Measurements from ENCODE around the gene TEP1.

The TEP1 gene

DNA sequence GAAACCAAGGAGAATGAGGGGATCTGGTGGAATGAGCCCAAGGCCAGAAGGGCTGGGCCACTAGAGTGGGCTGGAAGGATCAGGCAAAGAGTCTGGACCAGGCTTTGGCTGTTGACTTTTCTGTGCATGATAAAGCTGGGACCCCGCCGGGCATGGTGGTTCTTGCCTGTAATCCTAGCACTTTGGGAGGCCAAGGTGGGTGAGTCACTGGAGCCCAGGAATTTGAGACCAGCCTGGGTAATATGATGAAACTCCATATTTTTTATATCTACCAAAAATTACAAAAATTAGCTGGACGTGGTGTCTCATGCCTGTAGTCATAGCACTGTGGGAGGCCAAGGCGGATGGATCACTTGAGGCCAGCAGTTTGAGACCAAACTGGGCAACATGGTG is 23.1 kb upstream of the TEP1 start:
- no peak overlapping the region for H2BK15ac ChIP-seq (ENCODE audit: low read length)
- H3K14ac ChIP-seq (ENCODE audit: low read length), result no peak overlapping the region
- no peak overlapping the region for H2BK5ac ChIP-seq (ENCODE audit: low read length)
- no peaks in the 10 kb centered on the region for H3K79me1 ChIP-seq (ENCODE audit: low read depth, low read length)
- no peaks in the 10 kb centered on the region for H3K9me3 ChIP-seq (replicated peaks in 1 of 2; ENCODE audit: control insufficient read depth in 2 of 2, insufficient read depth in 1 of 2, low read depth in 1 of 2, low read length in 2 of 2)
- H3K4me3 ChIP-seq (ENCODE audit: low read length in 2 of 2), result no peak overlapping the region
- no peak overlapping the region for H3K18ac ChIP-seq (ENCODE audit: low read length)
- H3K4ac ChIP-seq (ENCODE audit: low read length), result no peak overlapping the region
- H2AK5ac ChIP-seq (ENCODE audit: low read depth, low read length), result no peak overlapping the region
- no peak overlapping the region for H3K23ac ChIP-seq (ENCODE audit: low read depth, low read length, poor library complexity)
- DNase-seq (ENCODE audit: low spot score), result no peak
- H3K4me1 ChIP-seq (ENCODE audit: control insufficient read depth in 2 of 2, insufficient read depth in 1 of 2, low read depth in 1 of 2, low read length in 2 of 2), result no peaks in the 10 kb centered on the region
- H3K9ac ChIP-seq (ENCODE audit: low read depth, low read length, poor library complexity), result no peak overlapping the region
- H2BK12ac ChIP-seq (ENCODE audit: low read length), result no peak overlapping the region
- H3K27me3 ChIP-seq (ENCODE audit: control insufficient read depth in 3 of 3, insufficient read depth in 3 of 3, low read depth in 1 of 3, low read length in 3 of 3), result peaks cover 0 to 50% (median 10%) of the 10 kb centered on the region in 3 experiments
- H3K36me3 ChIP-seq (replicated peaks in 1 of 2; ENCODE audit: control insufficient read depth in 2 of 2, insufficient read depth in 2 of 2, low read length in 2 of 2), result no peaks in the 10 kb centered on the region
- no peak overlapping the region for H3K4me2 ChIP-seq (ENCODE audit: insufficient read depth, low read length, poor library complexity, severe bottlenecking)
- H4K8ac ChIP-seq (ENCODE audit: low read depth, low read length), result no peak overlapping the region
- H3K27ac ChIP-seq (replicated peaks; ENCODE audit: low read length), result no peak overlapping the region
- no peak overlapping the region for H4K91ac ChIP-seq (ENCODE audit: low read depth, low read length, poor library complexity)
- WGBS, 2 donors (ENCODE audit: extremely low coverage in 2 of 2, insufficient read length in 2 of 2, insufficient replicate concordance in 1 of 2), result no CpG with 5 or more reads among the region's 4 CpGs
- H2AFZ ChIP-seq (ENCODE audit: low read length), result no peak overlapping the region
- H2BK120ac ChIP-seq (ENCODE audit: low read depth, low read length), result no peak overlapping the region

DNA sequence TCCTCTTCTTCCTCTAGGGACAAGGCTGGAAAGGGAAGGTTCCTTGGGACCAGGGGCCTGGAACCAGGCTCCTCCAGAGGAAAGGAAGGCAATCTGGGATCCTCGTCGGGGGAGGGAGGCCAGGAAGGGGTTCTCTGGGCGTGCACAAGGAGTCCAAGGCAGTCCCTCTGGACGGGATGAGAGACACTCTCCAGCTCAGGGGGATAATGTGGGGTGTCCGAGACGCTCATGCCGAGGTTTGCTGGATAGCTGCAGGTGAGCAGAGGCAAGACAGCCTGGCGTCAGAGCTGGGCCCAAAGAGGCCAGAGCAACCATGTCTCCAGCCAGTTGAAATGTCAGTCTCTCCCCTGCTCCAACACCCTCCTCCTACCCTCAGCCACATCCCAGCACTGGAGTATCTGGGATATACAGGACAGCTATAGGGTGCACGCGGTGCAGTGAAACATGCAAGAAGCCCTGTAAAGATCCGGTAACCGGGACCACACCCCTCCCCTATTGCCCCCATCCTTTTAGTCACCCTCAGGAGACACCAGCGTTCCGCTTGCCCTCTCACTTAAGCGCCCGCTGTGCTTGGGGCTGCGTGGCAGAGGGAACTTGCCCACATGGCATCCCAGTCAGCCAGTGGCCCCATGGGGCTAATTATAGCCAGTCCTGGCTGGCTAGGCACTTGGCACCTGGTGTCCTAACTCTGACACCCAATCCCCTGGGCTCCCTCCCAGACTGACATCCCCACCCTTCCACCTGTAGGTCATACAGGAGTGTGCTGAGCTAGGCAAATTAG is 22.5 kb upstream of the TEP1 start, which contains the start of gene KLHL33:
Gene KLHL33, minus strand, starts transcription at position 585 of the 781 bp plus-strand sequence. Its CDS starts 355 bp downstream, at position 230.
- H3K4ac ChIP-seq (ENCODE audit: low read length), result peak within 1 kb of the TSS; percentile 24
- H3K4me1 ChIP-seq (ENCODE audit: control insufficient read depth in 2 of 2, insufficient read depth in 1 of 2, low read depth in 1 of 2, low read length in 2 of 2), result no peaks in the 10 kb centered on the region
- WGBS, 2 donors (ENCODE audit: extremely low coverage in 2 of 2, insufficient read length in 2 of 2, insufficient replicate concordance in 1 of 2), result no CpG with 5 or more reads among the region's 17 CpGs
- no peak within 1 kb of the TSS for H2BK120ac ChIP-seq (ENCODE audit: low read depth, low read length)
- peak within 1 kb of the TSS; percentile 84 for H3K14ac ChIP-seq (ENCODE audit: low read length)
- no peak within 1 kb of the TSS for H3K27ac ChIP-seq (replicated peaks; ENCODE audit: low read length)
- H2BK5ac ChIP-seq (ENCODE audit: low read length), result no peak within 1 kb of the TSS
- no peak within 1 kb of the TSS for H4K8ac ChIP-seq (ENCODE audit: low read depth, low read length)
- H3K36me3 ChIP-seq (replicated peaks in 1 of 2; ENCODE audit: control insufficient read depth in 2 of 2, insufficient read depth in 2 of 2, low read length in 2 of 2), result no peaks in the 10 kb centered on the region
- H3K18ac ChIP-seq (ENCODE audit: low read length), result peak within 1 kb of the TSS; percentile 72
- H2BK12ac ChIP-seq (ENCODE audit: low read length), result no peak within 1 kb of the TSS
- H3K4me2 ChIP-seq (ENCODE audit: insufficient read depth, low read length, poor library complexity, severe bottlenecking), result peak within 1 kb of the TSS; percentile 24
- no peak within 1 kb of the TSS for H4K91ac ChIP-seq (ENCODE audit: low read depth, low read length, poor library complexity)
- H3K9me3 ChIP-seq (replicated peaks in 1 of 2; ENCODE audit: control insufficient read depth in 2 of 2, insufficient read depth in 1 of 2, low read depth in 1 of 2, low read length in 2 of 2), result no peaks in the 10 kb centered on the region
- H3K23ac ChIP-seq (ENCODE audit: low read depth, low read length, poor library complexity), result no peak within 1 kb of the TSS
- H3K27me3 ChIP-seq (ENCODE audit: control insufficient read depth in 3 of 3, insufficient read depth in 3 of 3, low read depth in 1 of 3, low read length in 3 of 3), result peaks cover 0 to 53% (median 10%) of the 10 kb centered on the region in 3 experiments
- no peak within 1 kb of the TSS for H3K9ac ChIP-seq (ENCODE audit: low read depth, low read length, poor library complexity)
- no peak for DNase-seq (ENCODE audit: low spot score)
- H3K4me3 ChIP-seq (ENCODE audit: low read length in 2 of 2), result peak within 1 kb of the TSS in 1 of 2 donors; percentile 44
- no peaks in the 10 kb centered on the region for H3K79me1 ChIP-seq (ENCODE audit: low read depth, low read length)
- no peak within 1 kb of the TSS for H2BK15ac ChIP-seq (ENCODE audit: low read length)
- no peak within 1 kb of the TSS for H2AK5ac ChIP-seq (ENCODE audit: low read depth, low read length)
- H2AFZ ChIP-seq (ENCODE audit: low read length), result peak within 1 kb of the TSS; percentile 89

DNA sequence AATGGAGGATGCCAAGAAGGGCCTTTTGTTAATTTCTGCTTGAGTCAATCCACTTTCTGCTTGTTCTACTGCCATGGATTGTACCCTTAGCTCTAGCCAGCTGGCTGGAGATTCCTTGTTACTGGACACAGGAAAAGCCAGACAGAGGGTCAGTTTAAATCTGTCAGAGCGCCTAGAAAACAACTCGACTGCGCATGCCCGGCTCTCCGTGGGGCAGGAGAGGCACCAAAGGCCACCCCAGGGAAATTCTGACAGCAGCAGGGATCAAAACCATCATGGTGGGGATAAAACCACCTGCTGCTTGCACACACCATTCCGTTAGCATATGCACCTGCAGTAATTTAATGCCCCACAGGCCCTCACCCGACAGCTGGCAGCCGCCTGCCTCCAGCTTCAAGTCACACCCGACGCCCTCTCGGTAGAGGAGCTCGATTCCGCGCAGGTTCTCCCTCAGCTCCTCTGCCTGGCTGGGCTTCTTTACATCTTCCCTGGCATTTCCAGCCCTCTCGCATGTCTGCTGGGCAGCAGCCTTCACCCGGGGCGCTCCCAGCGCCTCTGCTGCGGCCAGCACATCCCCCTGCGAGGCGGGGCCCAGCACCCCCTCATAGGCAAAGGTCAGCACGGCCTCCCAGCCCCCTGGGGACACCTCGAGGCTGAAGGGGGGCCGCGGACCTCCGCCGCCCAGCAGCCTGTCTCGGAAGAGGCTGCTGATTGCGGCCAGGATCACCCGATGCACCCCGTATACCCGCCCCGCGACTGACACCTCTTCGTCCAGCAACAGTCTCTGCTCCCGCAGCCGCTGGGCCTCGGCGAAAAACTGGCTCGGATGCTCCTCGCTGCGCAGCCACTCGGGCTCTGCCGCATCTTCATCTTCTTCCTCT is 21.6 kb upstream of the TEP1 start:
- WGBS, 2 donors (ENCODE audit: extremely low coverage in 2 of 2, insufficient read length in 2 of 2, insufficient replicate concordance in 1 of 2), result no CpG with 5 or more reads among the region's 44 CpGs

More for the DNA sequence above, 21.6 kb upstream of the TEP1 start:
- H3K27ac ChIP-seq (replicated peaks; ENCODE audit: low read length), result no peak overlapping the region
- no peaks in the 10 kb centered on the region for H3K79me1 ChIP-seq (ENCODE audit: low read depth, low read length)
- no peak overlapping the region for H3K9ac ChIP-seq (ENCODE audit: low read depth, low read length, poor library complexity)
- peak overlapping the region; percentile 72 for H3K18ac ChIP-seq (ENCODE audit: low read length)
- H3K14ac ChIP-seq (ENCODE audit: low read length), result no peak overlapping the region
- peak overlapping the region in 1 of 2 donors; percentile 44 for H3K4me3 ChIP-seq (ENCODE audit: low read length in 2 of 2)
- H2AK5ac ChIP-seq (ENCODE audit: low read depth, low read length), result no peak overlapping the region
- H3K27me3 ChIP-seq (ENCODE audit: control insufficient read depth in 3 of 3, insufficient read depth in 3 of 3, low read depth in 1 of 3, low read length in 3 of 3), result peaks cover 0 to 53% (median 10%) of the 10 kb centered on the region in 3 experiments
- H3K4me2 ChIP-seq (ENCODE audit: insufficient read depth, low read length, poor library complexity, severe bottlenecking), result peak overlapping the region; percentile 24
- H2AFZ ChIP-seq (ENCODE audit: low read length), result peak overlapping the region; percentile 89
- DNase-seq (ENCODE audit: low spot score), result no peak
- no peak overlapping the region for H4K8ac ChIP-seq (ENCODE audit: low read depth, low read length)
- no peak overlapping the region for H3K23ac ChIP-seq (ENCODE audit: low read depth, low read length, poor library complexity)
- H3K9me3 ChIP-seq (replicated peaks in 1 of 2; ENCODE audit: control insufficient read depth in 2 of 2, insufficient read depth in 1 of 2, low read depth in 1 of 2, low read length in 2 of 2), result no peaks in the 10 kb centered on the region
- no peak overlapping the region for H2BK120ac ChIP-seq (ENCODE audit: low read depth, low read length)
- no peaks in the 10 kb centered on the region for H3K4me1 ChIP-seq (ENCODE audit: control insufficient read depth in 2 of 2, insufficient read depth in 1 of 2, low read depth in 1 of 2, low read length in 2 of 2)
- H2BK5ac ChIP-seq (ENCODE audit: low read length), result no peak overlapping the region
- H2BK15ac ChIP-seq (ENCODE audit: low read length), result peak overlapping the region; percentile 31
- H3K4ac ChIP-seq (ENCODE audit: low read length), result no peak overlapping the region
- no peak overlapping the region for H2BK12ac ChIP-seq (ENCODE audit: low read length)
- H3K36me3 ChIP-seq (replicated peaks in 1 of 2; ENCODE audit: control insufficient read depth in 2 of 2, insufficient read depth in 2 of 2, low read length in 2 of 2), result no peaks in the 10 kb centered on the region
- no peak overlapping the region for H4K91ac ChIP-seq (ENCODE audit: low read depth, low read length, poor library complexity)

All from neuronal stem cell (in vitro differentiated cells).